HEK293T (cell line): ENCODE measurements around the gene MED27.

Source experiments
- CTCF ChIA-PET: fragments of 350-600 bp; formaldehyde crosslinking; extraction: SDS; loops from one replicate; lab custom pipeline; 2021; ENCODE audit warnings: antibody characterized with exemption, inconsistent platforms; lab: Yijun Ruan, JAX
- POLR2A ChIA-PET: fragments of 350-600 bp; formaldehyde crosslinking; extraction: SDS; loops from one replicate; lab custom pipeline; 2020; ENCODE audit warnings: antibody characterized with exemption, inconsistent platforms; lab: Yijun Ruan, JAX
- DNase-seq: peaks from one replicate; pipeline ENCODE4 v3.0.0; 2012; ENCODE audit warnings: mixed read lengths; ENCODE audit errors: extremely low spot score
- ARNT ChIP-seq: fragments of 450-650 bp; IDR thresholded peaks from 2 replicates; pipeline ENCODE4 v1.6.1; 2017; ENCODE audit warnings: mild to moderate bottlenecking
- BHLHE40 ChIP-seq: fragments of 450-650 bp; IDR thresholded peaks from 2 replicates; pipeline ENCODE4 v1.6.1; 2016; ENCODE audit warnings: mild to moderate bottlenecking, moderate library complexity, borderline replicate concordance
- CTBP1 ChIP-seq: fragments of 450-650 bp; IDR thresholded peaks from 2 replicates; pipeline ENCODE4 v1.6.1; 2016; ENCODE audit warnings: borderline replicate concordance
- ELF4 ChIP-seq: fragments of 450-650 bp; IDR thresholded peaks from 2 replicates; pipeline ENCODE4 v1.6.1; 2017; ENCODE audit warnings: antibody characterized with exemption
- FOXA1 ChIP-seq: fragments of 450-650 bp; IDR thresholded peaks from 2 replicates; pipeline ENCODE4 v1.6.1; 2016; ENCODE audit warnings: mild to moderate bottlenecking
- FOXK2 ChIP-seq: fragments of 450-650 bp; IDR thresholded peaks from 2 replicates; pipeline ENCODE4 v1.6.1; 2016; ENCODE audit warnings: mild to moderate bottlenecking
- FOXM1 ChIP-seq: fragments of 450-650 bp; IDR thresholded peaks from 2 replicates; pipeline ENCODE4 v1.6.1; 2017; ENCODE audit warnings: mild to moderate bottlenecking, borderline replicate concordance
- HDGF ChIP-seq: fragments of 450-650 bp; IDR thresholded peaks from 2 replicates; pipeline ENCODE4 v1.6.1; 2017; ENCODE audit warnings: antibody characterized with exemption, borderline replicate concordance
- L3MBTL2 ChIP-seq: fragments of 450-650 bp; conservative IDR thresholded peaks from 2 replicates; pipeline ENCODE4 v1.6.1; 2016; ENCODE audit warnings: mild to moderate bottlenecking
- LEF1 ChIP-seq: fragments of 450-650 bp; IDR thresholded peaks from 2 replicates; pipeline ENCODE4 v1.6.1; 2017; ENCODE audit warnings: mild to moderate bottlenecking, borderline replicate concordance
- NFRKB ChIP-seq: fragments of 450-650 bp; IDR thresholded peaks from 2 replicates; pipeline ENCODE4 v1.6.1; 2016; ENCODE audit warnings: mild to moderate bottlenecking, moderate library complexity
- PKNOX1 ChIP-seq: fragments of 450-650 bp; IDR thresholded peaks from 2 replicates; pipeline ENCODE4 v1.6.1; 2016
- SP1 ChIP-seq: fragments of 450-650 bp; IDR thresholded peaks from 2 replicates; pipeline ENCODE4 v1.6.1; 2017
- SUZ12 ChIP-seq: fragments of 450-650 bp; IDR thresholded peaks from 2 replicates; pipeline ENCODE4 v1.6.1; 2016; ENCODE audit warnings: mild to moderate bottlenecking
- TARDBP ChIP-seq: fragments of 450-650 bp; IDR thresholded peaks from 2 replicates; pipeline ENCODE4 v1.6.1; 2016
- ZNF384 ChIP-seq: fragments of 450-650 bp; IDR thresholded peaks from 2 replicates; pipeline ENCODE4 v1.6.1; 2016

Gene MED27

GRCh38 chr9:132007371-132008025 lies 72.2 kb downstream of the MED27 start:
- DNase-seq = no peak
- ChIA-PET POLR2A (interaction anchor here (0.7 kb wide), 1 partner anchor 72 kb away, joined by 4 read pairs; the partner anchor contains the start of gene MED27), CTCF (no interaction called here)
- no peak for TF ChIP-seq SUZ12
- no peak for TF ChIP-seq NFRKB
- no peak for TF ChIP-seq FOXA1
- TF ChIP-seq FOXK2 = no peak
- TF ChIP-seq SP1 = no peak
- no peak for TF ChIP-seq PKNOX1
- TF ChIP-seq ARNT = no peak
- TF ChIP-seq BHLHE40 = no peak
- TF ChIP-seq FOXM1 = no peak
- TF ChIP-seq ZNF384 = no peak
- no peak for TF ChIP-seq CTBP1
- no peak for TF ChIP-seq L3MBTL2

GRCh38 chr9:132006677-132007370 lies 72.8 kb downstream of the MED27 start:
- no peak for DNase-seq
- CTCF ChIA-PET = no interaction called here

DNA sequence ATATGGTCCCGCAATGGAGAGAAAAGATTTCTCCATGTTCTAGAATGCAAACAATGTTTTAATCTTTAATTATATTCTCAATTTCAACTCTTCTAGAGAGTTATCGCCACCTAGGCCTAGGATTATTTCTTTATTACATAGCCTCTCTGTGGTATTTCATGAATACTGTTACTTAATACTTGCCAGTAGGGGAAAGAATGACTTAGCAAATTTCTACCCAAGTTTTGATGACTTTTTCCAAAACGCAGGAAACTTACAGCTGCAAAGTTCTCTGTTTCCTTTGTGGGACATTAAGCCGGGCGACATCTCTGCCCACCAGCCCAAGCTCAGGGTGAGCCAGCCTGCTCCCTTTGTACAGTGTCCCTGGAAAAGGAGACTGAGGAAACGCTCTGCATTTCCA lies 73.8 kb downstream of the MED27 start:
- ChIA-PET POLR2A (interaction anchor here (1.4 kb wide), 1 partner anchor 13 kb away, joined by 3 read pairs; no protein-coding TSS in a partner anchor), CTCF (no interaction called here)
- DNase-seq = no peak
- TF ChIP-seq FOXA1 (no peak), FOXK2 (no peak)

More at GRCh38 chr9:132006677-132007370, 72.8 kb downstream of the MED27 start:
- TF ChIP-seq FOXA1 (no peak), ZNF384 (no peak), L3MBTL2 (no peak), FOXM1 (no peak), TARDBP (no peak), HDGF (no peak), SP1 (no peak)
- POLR2A ChIA-PET = interaction anchor here (1.4 kb wide), 1 partner anchor 14 kb away, joined by 3 read pairs; no protein-coding TSS in a partner anchor

GRCh38 chr9:132004323-132004722 lies 75.3 kb downstream of the MED27 start:
- TF ChIP-seq L3MBTL2 (no peak), ARNT (no peak), ZNF384 (no peak), FOXK2 (no peak)
- no peak for DNase-seq
- CTCF ChIA-PET = no interaction called here
- POLR2A ChIA-PET = no interaction called here

DNA sequence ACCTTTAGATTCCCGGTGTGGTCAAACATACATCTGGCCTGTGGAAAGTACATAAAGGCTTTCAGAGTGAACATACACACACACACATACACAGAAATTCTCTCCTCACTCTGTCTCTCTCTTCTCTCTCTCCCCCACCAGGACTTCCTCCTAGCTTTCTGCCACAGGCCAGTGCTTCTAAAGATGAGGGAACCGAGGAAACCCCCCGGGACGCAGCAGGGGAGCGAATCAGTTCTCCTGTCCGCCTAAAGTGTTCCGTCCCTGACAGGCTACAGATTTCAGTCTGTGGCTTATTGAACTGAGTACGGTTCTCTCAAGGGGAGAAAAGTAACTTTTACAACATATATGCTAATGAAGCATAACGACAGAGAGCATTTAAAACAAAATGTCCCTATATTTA lies 75.8 kb downstream of the MED27 start:
- DNase-seq = no peak
- no peak for TF ChIP-seq FOXM1
- TF ChIP-seq FOXK2 = no peak
- no peak for TF ChIP-seq ZNF384
- TF ChIP-seq LEF1 = no peak
- CTCF ChIA-PET = no interaction called here
- POLR2A ChIA-PET = no interaction called here

GRCh38 chr9:132003319-132003704 lies 76.4 kb downstream of the MED27 start:
- DNase-seq = no peak
- POLR2A ChIA-PET = no interaction called here
- TF ChIP-seq CTBP1 = no peak
- TF ChIP-seq FOXM1 = no peak
- no peak for TF ChIP-seq NFRKB
- TF ChIP-seq L3MBTL2 = no peak
- TF ChIP-seq TARDBP = no peak
- TF ChIP-seq FOXA1 = no peak
- no peak for TF ChIP-seq ELF4
- TF ChIP-seq FOXK2 = no peak
- TF ChIP-seq PKNOX1 = no peak
- no peak for TF ChIP-seq ZNF384
- TF ChIP-seq SP1 = no peak
- TF ChIP-seq HDGF = no peak
- TF ChIP-seq LEF1 = no peak
- no peak for TF ChIP-seq BHLHE40
- no peak for TF ChIP-seq SUZ12
- no peak for TF ChIP-seq ARNT
- CTCF ChIA-PET = no interaction called here

- CTCF ChIA-PET = no interaction called here
- no peak for TF ChIP-seq FOXK2
- no peak for TF ChIP-seq HDGF
- TF ChIP-seq ARNT = no peak
- TF ChIP-seq L3MBTL2 = no peak
- no peak for TF ChIP-seq FOXM1
- no peak for TF ChIP-seq NFRKB
- no peak for TF ChIP-seq BHLHE40
- TF ChIP-seq SP1 = no peak
- TF ChIP-seq ZNF384 = no peak
- TF ChIP-seq CTBP1 = no peak
- no peak for TF ChIP-seq TARDBP
- no peak for TF ChIP-seq FOXA1
- DNase-seq = no peak
- POLR2A ChIA-PET = no interaction called here
These were observed 76.9 kb downstream of the MED27 start for GRCh38 chr9:132002643-132003318.
